ENCODE measurements around the gene RAB11FIP4. TPM values are rescaled to one million over a fixed set of nuclear protein-coding genes. Genes with fewer than 3 reads are reported as not detected.

Gene RAB11FIP4
- total RNA-seq, 1 experiment from 2014 or later: 15.1 TPM

DNA sequence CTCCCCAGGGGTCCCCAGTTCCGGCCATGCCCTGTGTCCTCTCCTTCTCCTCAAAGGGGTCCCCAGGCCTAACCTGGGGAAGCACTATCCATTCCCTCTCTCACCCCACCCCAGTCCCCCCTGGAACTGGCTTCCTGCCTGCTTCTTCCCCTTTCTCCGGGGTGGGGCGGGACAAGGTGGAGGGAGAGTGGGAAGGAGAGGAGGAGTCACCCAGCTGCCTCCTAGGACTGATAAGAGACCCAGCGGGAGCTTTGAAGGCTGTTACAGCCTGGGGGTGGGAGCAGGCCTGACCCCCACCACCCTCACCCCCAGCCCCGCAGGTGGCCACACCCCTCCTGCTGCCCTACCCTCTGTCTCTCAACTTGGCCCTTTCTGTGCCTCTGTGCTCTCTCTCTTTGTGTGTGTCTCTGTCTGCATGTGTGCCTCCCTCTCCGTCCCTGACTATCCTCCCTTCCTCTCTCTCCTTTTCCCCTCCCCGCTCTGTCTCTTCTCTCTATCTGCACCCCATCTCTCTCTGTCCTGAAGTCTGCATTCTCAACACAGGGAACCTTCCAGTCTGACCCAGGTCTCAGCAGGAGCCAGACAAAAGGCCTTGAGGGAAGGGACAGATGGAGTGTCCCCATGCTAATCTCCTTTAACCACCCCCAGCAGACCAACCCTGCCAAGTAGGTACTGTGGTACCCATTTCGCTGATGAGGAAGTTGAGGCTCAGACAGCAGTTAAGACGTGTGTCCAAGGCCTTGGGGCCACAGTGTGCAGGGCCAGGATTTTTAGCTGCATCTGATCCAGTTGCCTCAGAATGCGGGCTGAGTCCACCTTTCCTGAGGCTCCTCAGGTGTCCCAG lies 66.1 kb downstream of the RAB11FIP4 start:
- intact Hi-C loops (cut with micrococcal nuclease): no loop called here
- Histone ChIP-seq H3K36me3 (ENCODE audit: control insufficient read depth in 1 of 2, insufficient read depth in 2 of 2, low read length in 2 of 2) (no peaks in the 10 kb centered on the region), H3K27ac (ENCODE audit: low read depth, low read length) (no peak overlapping the region), H2AFZ (ENCODE audit: low read depth, low read length, poor library complexity, severe bottlenecking) (no peak overlapping the region), H4K20me1 (ENCODE audit: insufficient read depth) (no peaks in the 10 kb centered on the region), H3K4me2 (ENCODE audit: low read length) (no peak overlapping the region), H3K9ac (ENCODE audit: low read length) (no peak overlapping the region), H3K9me2 (ENCODE audit: insufficient read depth) (no peaks in the 10 kb centered on the region), H3K4me1 (ENCODE audit: control insufficient read depth in 1 of 2, insufficient read depth in 2 of 2, low read length in 2 of 2) (no peaks in the 10 kb centered on the region), H3K27me3 (ENCODE audit: insufficient read depth, low read length) (no peaks in the 10 kb centered on the region), H3K79me2 (ENCODE audit: insufficient read depth, low read length) (no peaks in the 10 kb centered on the region), H3K9me3 (ENCODE audit: control insufficient read depth in 1 of 2, insufficient read depth in 1 of 2, low read depth in 1 of 2, low read length in 2 of 2) (no peaks in the 10 kb centered on the region), H3K4me3 (replicated peaks in 1 of 2; ENCODE audit: low read depth in 1 of 2, low read length in 2 of 2) (no peak overlapping the region)
- no TSS peak for BruUV-seq (replicated peaks)
- no peak for DNase-seq (ENCODE audit: low read depth, low spot score)
- ChIA-PET RAD21 (ENCODE audit: low non-redundant PET in 1 of 2, low total read pairs in 2 of 2, uncharacterized antibody in 2 of 2, unreplicated experiment in 2 of 2) (no interaction called here), CTCF (no interaction called here), POLR2A (no interaction called here)
- TF ChIP-seq, protein P1, sequence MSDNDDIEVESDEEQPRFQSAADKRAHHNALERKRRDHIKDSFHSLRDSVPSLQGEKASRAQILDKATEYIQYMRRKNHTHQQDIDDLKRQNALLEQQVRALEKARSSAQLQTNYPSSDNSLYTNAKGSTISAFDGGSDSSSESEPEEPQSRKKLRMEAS (IDR thresholded peaks at IDR 0.05): no peak
- no peak for TF ChIP-seq YY1 (IDR thresholded peaks at IDR 0.05; ENCODE audit: extremely low read depth, insufficient replicate concordance, low read depth, low read length)
- ATAC-seq: no peak

DNA sequence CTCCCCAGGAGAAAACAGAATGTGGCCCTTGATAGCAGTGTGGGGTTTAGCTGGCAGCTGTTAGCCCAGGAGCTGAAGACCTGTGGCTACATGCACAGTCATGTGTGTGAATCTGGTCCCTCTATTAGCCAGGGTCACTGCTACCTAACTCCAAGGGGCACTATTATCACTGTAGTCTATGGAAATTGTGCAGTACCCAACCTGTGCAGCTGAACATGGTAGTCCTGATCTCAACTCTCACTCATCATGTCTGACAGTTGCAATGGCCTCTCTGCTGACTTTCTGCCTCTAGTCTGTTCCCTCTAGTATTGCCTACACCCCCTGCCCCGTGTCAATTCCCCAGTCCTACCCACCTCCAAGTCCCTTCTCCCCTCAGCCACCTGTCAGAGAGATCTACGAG lies 67.4 kb downstream of the RAB11FIP4 start:
- BruUV-seq (replicated peaks): no TSS peak

More for the DNA sequence above, 67.4 kb downstream of the RAB11FIP4 start:
- H3K27me3 ChIP-seq (ENCODE audit: insufficient read depth, low read length): no peaks in the 10 kb centered on the region
- ChIA-PET RAD21 (ENCODE audit: low non-redundant PET in 1 of 2, low total read pairs in 2 of 2, uncharacterized antibody in 2 of 2, unreplicated experiment in 2 of 2) (no interaction called here), POLR2A (no interaction called here), CTCF (no interaction called here)
- no peak overlapping the region for H3K27ac ChIP-seq (ENCODE audit: low read depth, low read length)
- DNase-seq (ENCODE audit: low read depth, low spot score): no peak
- no peak overlapping the region for H3K4me2 ChIP-seq (ENCODE audit: low read length)
- H3K9me3 ChIP-seq (ENCODE audit: control insufficient read depth in 1 of 2, insufficient read depth in 1 of 2, low read depth in 1 of 2, low read length in 2 of 2): no peaks in the 10 kb centered on the region
- no peak for ATAC-seq
- H3K4me1 ChIP-seq (ENCODE audit: control insufficient read depth in 1 of 2, insufficient read depth in 2 of 2, low read length in 2 of 2): no peaks in the 10 kb centered on the region
- H3K36me3 ChIP-seq (ENCODE audit: control insufficient read depth in 1 of 2, insufficient read depth in 2 of 2, low read length in 2 of 2): no peaks in the 10 kb centered on the region
- TF ChIP-seq ZNF274 (IDR thresholded peaks at IDR 0.05; ENCODE audit: low read depth, low read length) (no peak), RAD21 (IDR thresholded peaks at IDR 0.05; ENCODE audit: low read depth) (no peak), ELF1 (IDR thresholded peaks at IDR 0.05; ENCODE audit: borderline replicate concordance, low read depth) (no peak), SIN3A (IDR thresholded peaks at IDR 0.05; ENCODE audit: low read depth) (no peak)
- TF ChIP-seq, protein P1 (IDR thresholded peaks at IDR 0.05): no peak
- intact Hi-C loops (cut with micrococcal nuclease): no loop called here
- H3K9ac ChIP-seq (ENCODE audit: low read length): no peak overlapping the region
- H3K79me2 ChIP-seq (ENCODE audit: insufficient read depth, low read length): no peaks in the 10 kb centered on the region
- H3K4me3 ChIP-seq (replicated peaks in 1 of 2; ENCODE audit: low read depth in 1 of 2, low read length in 2 of 2): no peak overlapping the region
- no peaks in the 10 kb centered on the region for H4K20me1 ChIP-seq (ENCODE audit: insufficient read depth)
- H2AFZ ChIP-seq (ENCODE audit: low read depth, low read length, poor library complexity, severe bottlenecking): no peak overlapping the region
- no peaks in the 10 kb centered on the region for H3K9me2 ChIP-seq (ENCODE audit: insufficient read depth)

Measured in HCT116 (cell line).